Parietal lobe (tissue), 1 donor: ENCODE measurements around the gene ABCB6. TPM values are rescaled to one million over a fixed set of nuclear protein-coding genes. Genes with fewer than 3 reads are reported as not detected.

Source experiments
- total RNA-seq: library from RNA; depleted of rRNA; stranded (reverse); fragments of >200 nt; gene quantifications from one replicate; pipeline ENCODE4 v1.2.3, GENCODE V29; 2014

The ABCB6 gene
- total RNA-seq = 47.9 TPM

DNA sequence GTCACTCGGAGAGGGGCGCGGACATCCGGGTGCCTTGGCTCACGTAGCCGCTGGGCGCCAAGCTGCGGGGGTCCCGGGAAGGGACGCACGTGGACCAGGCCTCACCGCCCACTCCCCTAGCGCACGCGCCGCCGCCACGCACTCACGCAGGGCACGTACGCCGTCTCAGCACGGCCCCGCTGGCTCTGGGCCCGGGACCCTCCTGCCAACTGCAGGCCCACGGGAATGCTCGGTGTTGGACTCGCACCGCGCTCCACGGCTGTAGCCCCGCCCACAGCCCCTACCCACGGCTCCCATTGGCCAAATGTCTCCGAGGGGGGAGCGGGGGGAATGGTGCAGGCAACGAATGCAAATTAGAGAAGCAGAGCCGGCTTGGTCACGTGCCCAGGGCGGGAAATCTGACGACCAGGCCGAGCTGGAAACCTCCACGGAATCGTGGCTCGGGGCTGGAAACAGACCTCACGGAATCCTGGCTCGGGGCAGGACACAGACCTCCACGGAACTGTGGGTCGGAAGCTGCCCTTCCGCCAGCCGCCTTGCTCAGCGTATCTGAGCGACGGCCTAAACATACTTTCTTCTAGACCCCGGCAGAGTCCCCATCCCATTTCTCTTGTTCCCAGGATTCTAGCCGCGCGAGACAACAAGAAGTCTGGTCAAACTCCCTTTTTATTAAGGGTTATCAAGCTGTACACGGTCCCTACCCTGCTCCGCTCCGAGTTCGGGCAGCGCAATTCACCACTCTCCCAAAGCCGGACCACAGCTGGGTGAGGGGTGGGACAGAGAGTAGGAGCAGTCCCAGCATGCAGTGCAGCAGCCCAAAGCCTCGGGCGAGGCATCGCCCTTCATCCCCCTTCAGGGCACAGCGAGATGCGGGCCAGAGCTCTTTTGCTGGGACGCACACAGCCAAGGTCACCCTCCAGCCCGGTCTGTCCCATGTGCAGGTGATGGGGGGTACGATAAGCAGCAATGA, at the start of gene ABCB6:
ABCB6 (minus strand) TSS at position 227 of the 970 bp plus-strand sequence. CDS start 285 bp downstream, outside the sequence.

DNA sequence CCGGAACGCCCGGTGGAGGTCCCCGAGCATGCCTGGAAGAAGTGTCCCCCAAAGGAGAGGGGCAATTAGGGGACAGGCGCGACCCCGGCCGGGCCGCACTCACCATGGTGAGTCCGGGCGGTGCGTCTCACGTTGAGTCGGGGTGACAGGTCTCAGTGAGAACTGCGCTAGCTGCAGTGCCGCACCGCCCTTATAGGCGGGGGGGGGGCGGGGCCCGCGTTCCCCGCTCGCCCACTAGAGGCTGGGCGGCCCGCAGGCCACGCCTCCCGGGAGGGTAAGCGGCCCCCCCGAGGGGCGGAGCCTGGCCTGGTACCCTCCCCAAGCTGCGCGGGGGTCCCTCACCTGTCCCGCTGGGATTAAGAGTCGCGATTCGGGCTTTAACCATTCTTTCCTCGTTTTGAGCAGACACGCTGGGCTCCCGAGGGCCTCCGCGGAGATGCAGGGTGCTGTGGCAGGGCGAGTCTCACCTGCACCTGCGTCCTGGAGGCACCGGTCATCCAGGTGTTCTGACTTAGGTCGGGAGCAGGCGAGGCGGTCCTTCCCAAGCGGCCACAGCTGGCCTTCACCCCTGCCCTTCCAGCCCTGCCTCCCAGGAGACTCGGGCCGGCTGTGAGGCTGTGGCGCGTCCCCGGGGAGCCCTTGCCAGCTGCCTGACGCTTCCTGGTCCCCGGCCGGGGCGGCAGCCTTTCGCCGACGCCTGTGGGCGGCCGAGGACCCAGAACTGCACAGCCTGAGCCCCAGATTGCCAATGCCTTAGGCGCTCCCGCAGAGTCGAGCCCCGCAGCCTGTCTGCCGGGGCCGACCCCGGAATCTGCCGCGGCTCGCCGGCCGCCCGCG, 35.2 kb upstream of the ABCB6 start, which contains the start of gene TUBA4A:
TUBA4A (minus strand) TSS at position 166 of the 837 bp plus-strand sequence; CDS start at position 106, 60 bp downstream.

DNA sequence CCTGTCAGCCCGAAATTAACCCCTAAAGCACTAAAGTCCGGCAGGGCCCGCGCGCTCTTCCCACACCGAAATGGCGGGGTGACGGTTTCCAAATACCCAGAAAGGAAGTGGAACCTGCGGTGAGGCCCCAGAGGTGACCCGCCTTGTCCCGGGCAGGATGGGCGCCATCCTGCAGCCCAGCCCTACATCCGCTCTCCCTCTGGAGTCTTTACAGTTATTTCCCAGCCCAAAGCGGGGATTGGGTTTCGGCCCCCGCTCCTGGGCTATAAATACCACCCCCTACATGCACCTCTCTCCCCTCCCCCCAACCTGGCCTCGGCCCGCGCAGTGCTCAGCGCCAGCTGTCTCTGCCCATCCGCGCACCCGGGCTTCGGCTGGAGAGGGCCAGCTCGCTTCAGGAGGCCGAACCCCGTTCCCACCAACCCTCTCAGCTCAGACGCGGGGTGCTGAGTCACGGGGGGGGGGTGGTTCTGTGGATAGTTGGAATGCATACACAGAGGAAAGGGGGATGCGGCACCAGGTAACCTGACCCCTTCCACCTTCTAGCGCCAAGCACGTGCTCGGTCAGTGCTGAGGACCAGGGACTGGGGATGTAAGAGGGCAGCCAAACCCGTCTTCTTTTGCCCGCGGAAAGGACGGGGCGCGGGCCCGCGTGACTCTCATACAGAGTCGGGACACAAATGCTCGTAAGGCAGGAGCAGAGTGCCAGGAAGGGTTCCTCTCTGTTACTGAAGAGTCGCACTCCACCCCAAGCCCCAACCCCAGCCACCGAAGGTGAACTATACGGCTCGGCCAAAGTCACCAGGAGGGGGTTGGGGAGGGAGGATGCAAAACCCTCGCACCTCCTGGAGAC, 34.4 kb upstream of the ABCB6 start, which contains the start of gene TUBA4B:
TUBA4B (plus strand) TSS at position 344 of the 853 bp plus-strand sequence; CDS start at position 509, 165 bp downstream.

DNA sequence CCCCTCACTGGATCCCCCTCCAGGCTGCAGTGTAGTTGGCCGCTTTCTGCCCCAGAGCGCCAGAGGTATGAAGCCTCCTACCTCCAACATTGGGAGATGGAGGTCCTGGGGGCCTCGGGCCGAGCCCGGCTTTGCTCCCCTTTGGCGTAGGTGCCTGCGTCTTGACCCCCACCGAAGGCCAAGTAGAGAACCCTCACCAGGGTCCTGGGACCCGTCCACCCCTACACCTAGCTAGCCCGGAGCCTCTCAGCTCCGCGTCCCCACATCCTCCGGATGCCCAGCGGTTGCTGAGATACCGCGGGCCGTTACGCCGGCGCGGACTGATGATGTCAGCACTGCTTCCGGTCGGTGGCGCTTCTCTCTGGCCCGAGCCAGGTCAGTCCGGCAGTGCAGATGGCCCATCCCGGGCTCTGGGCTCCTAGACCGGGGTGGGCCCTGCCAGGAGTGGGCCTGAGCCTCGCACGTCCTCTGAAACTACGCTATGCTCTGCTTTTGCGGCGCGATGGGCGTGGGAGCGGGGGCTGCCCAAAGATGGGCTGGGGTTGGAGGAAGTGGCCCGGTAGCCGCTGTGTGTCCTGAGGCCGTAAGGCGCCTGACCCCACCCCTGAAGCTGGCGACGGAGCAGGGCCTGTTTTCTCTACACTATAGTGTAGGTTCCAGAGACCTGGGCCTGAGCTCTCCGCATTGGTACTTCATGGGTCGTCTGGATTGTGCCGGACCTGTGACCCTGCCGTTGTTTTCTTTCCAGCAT, 26.6 kb upstream of the ABCB6 start, which contains the start of the genes GLB1L and STK16:
GLB1L (minus strand) TSS at position 297 of the 751 bp plus-strand sequence. CDS start 1,871 bp downstream, outside the sequence.
STK16 (plus strand) TSS at position 332 of the 751 bp plus-strand sequence. CDS start 521 bp downstream, outside the sequence.

DNA sequence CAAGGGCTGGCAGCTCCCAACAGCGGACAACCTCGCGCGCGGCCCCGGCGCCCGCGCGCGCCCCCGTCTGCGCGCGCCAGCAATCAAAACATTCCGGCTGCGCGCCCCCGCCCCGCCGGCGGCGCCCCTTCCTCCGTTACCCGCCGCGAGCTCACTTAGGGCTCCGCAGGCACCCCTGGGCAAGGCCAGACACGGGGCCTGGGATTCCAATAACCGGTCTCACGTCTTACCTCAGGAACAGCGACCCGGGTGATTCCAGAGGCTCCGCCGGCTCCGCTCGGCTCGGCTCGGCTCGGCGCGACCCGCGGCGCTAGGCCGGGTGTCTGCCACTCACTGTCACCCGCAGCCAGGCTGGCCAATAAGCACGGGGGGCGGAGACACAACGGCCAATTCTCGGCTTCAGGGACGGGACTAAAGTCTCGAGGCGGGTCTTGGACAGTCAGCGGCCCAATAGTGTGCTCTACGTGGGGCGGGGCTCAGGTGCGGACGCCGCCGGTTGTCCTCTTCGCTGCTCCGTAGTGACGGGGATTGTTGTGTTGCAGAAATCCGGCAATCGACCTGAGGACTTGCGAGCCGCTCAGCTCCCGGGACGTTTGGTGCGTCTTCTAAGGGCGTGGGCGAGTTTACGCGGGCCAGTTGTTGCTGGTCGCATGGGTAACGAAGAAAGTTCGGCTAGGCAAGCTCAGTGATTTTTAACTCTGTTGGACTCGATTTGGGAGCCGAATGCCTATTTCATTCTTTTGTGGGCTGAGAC, 10.7 kb upstream of the ABCB6 start, which contains the start of the genes ANKZF1 and ATG9A:
ANKZF1 (plus strand) TSS at position 502 of the 754 bp plus-strand sequence. CDS start 452 bp downstream, outside the sequence.
ATG9A (minus strand) TSS at position 332 of the 754 bp plus-strand sequence. CDS start 1,612 bp downstream, outside the sequence.

DNA sequence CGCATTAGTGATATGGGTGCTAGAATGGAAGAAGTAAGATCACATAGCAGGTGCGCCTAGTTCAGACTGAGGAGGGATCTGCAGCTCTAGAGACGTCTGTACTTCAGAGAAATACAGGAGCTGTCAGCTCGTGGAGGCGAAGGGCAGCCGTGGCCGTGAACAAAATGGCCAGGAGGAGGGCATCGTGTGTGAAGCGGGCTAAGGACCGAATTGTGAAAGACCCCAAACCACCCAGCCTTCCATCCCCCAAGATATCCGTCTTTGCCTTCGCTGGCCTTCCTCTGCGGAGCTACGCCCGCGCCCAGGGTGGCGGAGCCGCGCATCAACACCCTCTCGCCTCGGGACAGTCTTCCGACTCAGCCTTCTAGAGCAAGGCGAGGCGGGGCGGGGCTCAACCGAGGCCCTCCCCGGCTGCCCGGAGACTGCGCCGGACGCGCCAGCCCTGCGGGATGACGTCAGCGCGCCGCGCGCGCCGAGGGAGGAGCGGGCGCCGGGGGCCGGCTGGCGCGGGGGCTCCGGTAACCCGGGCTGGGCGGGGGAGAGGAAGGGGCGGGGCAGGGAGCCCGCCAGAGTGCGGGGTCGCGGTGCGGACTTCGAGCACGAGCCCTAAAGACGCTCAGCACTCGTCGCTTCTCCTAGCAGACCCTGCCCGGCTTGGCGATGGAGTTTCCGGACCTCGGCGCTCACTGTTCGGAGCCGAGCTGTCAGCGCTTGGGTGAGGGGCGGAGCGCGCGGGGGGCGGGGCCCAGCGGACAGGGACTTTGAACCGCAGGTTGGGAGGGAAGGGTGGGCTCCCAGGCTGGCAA, 12.2 kb downstream of the ABCB6 start, which contains the start of gene ZFAND2B:
ZFAND2B (plus strand) TSS at position 455 of the 806 bp plus-strand sequence; CDS start at position 661, 206 bp downstream.

DNA sequence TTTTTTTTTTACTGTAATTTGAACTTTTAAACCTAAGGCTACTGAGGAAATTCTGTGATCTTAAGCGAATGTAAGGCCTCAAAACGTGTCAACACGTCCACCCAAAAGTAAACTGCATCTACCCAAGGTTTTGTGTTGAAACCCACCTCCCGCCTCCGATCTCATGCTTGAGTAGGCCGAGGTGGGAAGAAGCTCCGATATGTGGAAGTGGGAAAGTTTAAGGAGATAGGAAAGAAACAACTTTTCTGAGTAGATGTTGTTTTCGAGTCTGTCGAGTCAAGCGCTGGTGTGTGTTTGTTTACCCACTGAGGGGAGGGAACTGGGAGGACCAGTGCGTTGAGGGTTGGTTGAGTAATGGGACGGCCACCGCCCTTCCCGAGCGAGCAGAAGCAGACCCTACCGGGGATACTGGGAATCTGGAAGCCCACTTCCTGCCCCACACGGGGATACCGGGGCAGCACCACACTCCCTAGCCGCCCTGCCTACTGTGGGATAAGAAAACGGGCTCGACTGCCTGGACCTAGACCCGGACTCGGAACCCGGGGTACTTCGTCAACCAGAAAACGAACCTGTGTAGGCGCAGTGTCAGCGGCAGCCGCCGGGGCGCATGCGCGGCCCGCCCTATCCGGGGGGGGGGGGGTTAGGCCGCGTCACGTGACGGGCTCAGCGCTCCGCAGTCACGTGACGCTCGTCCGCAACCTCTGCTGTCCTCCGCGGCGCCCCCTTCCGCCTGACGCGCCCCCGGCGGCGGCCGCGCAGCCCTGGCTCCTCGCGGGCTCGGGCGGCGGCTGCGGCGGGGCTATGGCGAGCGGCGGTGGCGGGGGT, 41.0 kb downstream of the ABCB6 start, which contains the start of gene RETREG2:
RETREG2 (plus strand) TSS at position 724 of the 825 bp plus-strand sequence; CDS start at position 802, 78 bp downstream.

DNA sequence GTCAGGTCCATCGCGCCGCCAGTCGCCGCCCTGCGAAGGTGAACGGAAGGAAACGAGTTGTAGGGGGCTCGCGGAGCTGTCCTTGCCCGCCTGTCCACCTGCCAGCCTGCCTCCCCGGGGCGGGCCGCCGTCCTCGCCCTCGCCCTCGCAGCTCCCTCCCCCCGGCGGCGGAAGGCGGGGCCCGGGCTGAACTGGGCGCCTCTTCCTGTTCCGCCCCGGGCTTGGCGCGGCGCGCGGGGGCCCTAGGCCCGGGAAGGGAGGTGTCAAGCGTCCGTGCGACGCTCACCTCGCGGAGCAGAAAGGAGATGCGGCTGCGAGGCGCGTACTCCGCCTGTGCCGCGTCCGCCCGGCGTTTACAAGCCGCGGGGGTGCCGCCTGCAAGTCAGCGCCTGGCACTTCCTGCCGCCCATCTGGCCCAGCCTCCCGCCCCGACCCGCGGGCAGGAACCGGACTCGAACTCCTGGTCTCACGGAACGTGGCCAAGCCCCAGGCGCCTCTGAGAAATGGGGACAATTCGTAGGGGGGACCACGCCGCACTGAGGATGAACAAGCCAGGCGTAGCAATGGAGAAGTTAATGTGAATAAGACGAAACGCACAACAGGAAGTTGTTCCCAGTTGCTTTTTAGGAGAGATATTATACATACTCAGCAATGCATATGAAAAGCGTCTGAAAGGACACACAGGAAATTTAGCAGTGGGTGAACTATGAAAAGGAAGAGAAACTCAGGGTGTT, 41.8 kb downstream of the ABCB6 start, which contains the start of gene CNPPD1:
CNPPD1 (minus strand) TSS at position 108 of the 734 bp plus-strand sequence; CDS start at position 11, 97 bp downstream.

DNA sequence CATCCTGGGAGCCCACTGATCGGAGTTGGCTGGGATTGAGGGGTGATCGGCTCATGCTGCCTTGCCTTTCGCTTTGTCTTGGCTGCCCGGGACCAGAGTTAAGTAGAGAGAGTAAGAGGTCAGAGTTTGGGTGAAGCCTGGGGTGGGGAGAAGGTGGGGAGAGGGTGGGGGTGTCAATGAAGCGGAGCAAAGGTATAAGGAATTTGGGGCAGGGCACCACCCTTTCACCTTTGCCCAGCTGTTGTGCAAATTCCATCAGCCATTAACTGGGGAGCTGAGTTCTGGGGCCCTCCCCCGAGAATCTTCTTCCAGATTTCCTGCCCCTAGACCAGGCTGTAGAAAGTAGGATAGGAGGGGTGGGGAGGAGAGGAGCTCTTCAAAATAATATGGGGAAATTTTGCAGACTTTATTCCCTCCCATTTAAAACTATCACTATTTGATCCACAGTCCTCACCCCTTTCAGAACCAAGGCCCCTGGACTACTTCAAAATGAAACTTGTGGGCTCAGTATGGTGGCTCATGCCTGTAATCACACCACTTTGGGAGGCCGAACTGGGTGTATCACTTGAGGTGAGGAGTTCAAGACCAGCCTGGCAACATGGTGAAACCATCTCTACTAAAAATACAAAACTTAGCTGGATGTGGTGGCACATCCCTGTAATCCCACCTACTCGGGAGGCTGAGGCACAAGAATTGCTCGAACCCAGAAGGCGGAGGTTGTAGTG, 48.7 kb downstream of the ABCB6 start, which contains the start of gene SLC23A3:
SLC23A3 (minus strand) TSS at position 100 of the 725 bp plus-strand sequence; CDS start at position 55, 45 bp downstream.

DNA sequence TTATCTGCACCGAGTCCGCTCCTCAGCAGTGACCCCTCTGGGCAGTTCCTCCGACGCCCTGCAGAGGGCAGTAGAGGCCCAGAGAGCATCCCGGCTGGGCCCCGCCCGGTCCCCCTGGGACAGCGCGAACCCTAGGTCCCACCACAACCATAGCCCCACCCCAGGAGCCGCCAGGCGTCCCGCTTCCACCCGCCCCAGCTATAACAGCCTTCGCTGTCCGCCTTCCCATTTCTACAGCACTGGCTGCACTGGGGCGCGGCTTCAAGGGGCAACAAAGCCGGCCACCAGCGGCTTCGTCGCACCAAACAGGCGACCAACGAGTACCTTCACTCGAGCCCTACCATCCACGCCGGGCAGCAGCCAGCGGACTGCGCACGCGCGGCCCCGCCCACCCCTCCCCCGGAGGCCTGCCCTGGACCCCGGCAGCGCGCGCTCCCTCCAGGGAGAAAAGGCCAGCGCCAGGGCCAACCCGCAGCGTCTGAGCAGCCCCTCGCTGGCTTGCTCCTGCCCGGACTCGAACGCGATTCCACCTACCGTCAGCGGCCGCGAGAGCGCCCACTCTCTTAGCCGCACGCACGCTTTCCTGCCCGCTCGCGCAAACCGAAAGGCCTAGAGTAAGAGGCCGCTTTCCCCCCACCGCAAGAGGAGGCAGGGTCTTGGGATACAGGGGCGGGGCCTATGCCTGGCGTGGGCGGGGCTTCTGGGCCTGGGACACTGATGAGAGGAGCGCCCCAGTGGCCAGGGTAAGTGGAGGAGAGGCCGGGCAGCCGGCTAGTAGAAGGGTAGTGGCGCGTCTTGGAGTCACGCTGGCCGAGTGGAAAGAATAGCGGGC, 58.4 kb downstream of the ABCB6 start, which contains the start of gene NHEJ1:
NHEJ1 (minus strand) TSS at position 630 of the 832 bp plus-strand sequence. CDS start 2,453 bp downstream, outside the sequence.

